B cell (primary cell): ENCODE measurements around the gene PAM. TPM values are rescaled to one million over a fixed set of nuclear protein-coding genes. Genes with fewer than 3 reads are reported as not detected.

Source experiments
- ATAC-seq: fragments of 200-7000 bp; cut with Tn5 transposase; one replicate; pipeline ENCODE4 v1.10.0; 2021; ENCODE audit warnings: low read depth, mild to moderate bottlenecking, moderate number of reproducible peaks, moderate library complexity
- CTCF ChIA-PET: fragments of 350-600 bp; sonication (Branson Sonifier 250); formaldehyde crosslinking; loops from one replicate; lab custom pipeline; 2021; ENCODE audit warnings: antibody characterized with exemption, inconsistent platforms; lab: Charles Lee
- POLR2A ChIA-PET: fragments of 350-600 bp; sonication (Branson Sonifier 250); formaldehyde crosslinking; loops from one replicate; lab custom pipeline; 2021; ENCODE audit warnings: antibody characterized with exemption; lab: Charles Lee
- DNase-seq: peaks from one replicate; pipeline ENCODE4 v3.0.0; 2013
- H2AFZ ChIP-seq: 2 replicates; pipeline ENCODE4 v1.6.1; 2012; ENCODE audit warnings: mild to moderate bottlenecking, low read depth, low read length; ENCODE audit not compliant: insufficient read depth, poor library complexity, severe bottlenecking
- H3K27ac ChIP-seq, 2 donors: 1 replicate in 1 of 2; 2 replicates in 1 of 2; pipeline ENCODE4 v1.5.1; 2012 to 2013; ENCODE audit warnings: low read length in 2 of 2, mild to moderate bottlenecking in 2 of 2, moderate library complexity in 1 of 2
- H3K27me3 ChIP-seq, 4 experiments: fragments of 200-600 bp in 1 of 4; sonication (generic) in 1 of 4; replicated peaks in 1 of 4; 1 replicate in 2 of 4; 2 replicates in 2 of 4; pipeline versions ENCODE4 v1.6.1 to v1.7.0; 2013 to 2016; ENCODE audit warnings: low read length in 3 of 4, mild to moderate bottlenecking in 2 of 4, mixed read lengths in 1 of 4, moderate library complexity in 1 of 4; ENCODE audit not compliant: insufficient read depth in 4 of 4, control insufficient read depth in 3 of 4; ENCODE audit errors: control extremely low read depth in 1 of 4
- H3K36me3 ChIP-seq, 2 experiments: replicated peaks in 1 of 2; 1 replicate in 1 of 2; 2 replicates in 1 of 2; pipeline versions ENCODE4 v1.6.1 to v1.7.1; 2013; ENCODE audit warnings: low read length in 1 of 2; ENCODE audit not compliant: insufficient read depth in 2 of 2, control insufficient read depth in 1 of 2; ENCODE audit errors: control extremely low read depth in 1 of 2, extremely low read depth in 1 of 2
- H3K4me1 ChIP-seq, 2 donors: fragments of 200-600 bp in 1 of 2; sonication (generic) in 1 of 2; 1 replicate in 1 of 2; 2 replicates in 1 of 2; pipeline versions ENCODE4 v1.5.1 to v1.6.1; 2013 to 2017; ENCODE audit warnings: low read length in 2 of 2; ENCODE audit not compliant: control insufficient read depth in 2 of 2, insufficient read depth in 2 of 2
- H3K4me2 ChIP-seq: replicated peaks from 2 replicates; pipeline ENCODE3; 2012; ENCODE audit warnings: mild to moderate bottlenecking, low read depth, low read length; ENCODE audit not compliant: poor library complexity, severe bottlenecking
- H3K4me3 ChIP-seq, 5 experiments: fragments of 200-600 bp in 1 of 5; sonication (generic) in 1 of 5; 1 replicate in 3 of 5; 2 replicates in 2 of 5; pipeline versions ENCODE4 v1.5.1 to v1.7.0; 2011 to 2016; ENCODE audit warnings: low read length in 4 of 5, mild to moderate bottlenecking in 4 of 5, low read depth in 2 of 5, control low read depth in 1 of 5, moderate library complexity in 1 of 5; ENCODE audit not compliant: insufficient read depth in 1 of 5; ENCODE audit errors: control extremely low read depth in 1 of 5, extremely low read depth in 1 of 5
- H3K79me2 ChIP-seq: fragments of 200-600 bp; sonication (generic); one replicate; pipeline ENCODE4 v1.6.0; 2016; ENCODE audit warnings: low read length; ENCODE audit not compliant: control insufficient read depth, insufficient read depth
- H3K9ac ChIP-seq: fragments of 200-600 bp; sonication (generic); 2 replicates; pipeline ENCODE4 v1.6.1; 2017; ENCODE audit warnings: mild to moderate bottlenecking, low read length, moderate library complexity
- H3K9me3 ChIP-seq, 3 donors: one replicate each; pipeline versions ENCODE4 v1.6.1 to v1.7.1; 2013; ENCODE audit warnings: low read length in 2 of 3; ENCODE audit not compliant: control insufficient read depth in 2 of 3, insufficient read depth in 1 of 3; ENCODE audit errors: control extremely low read depth in 1 of 3
- H4K20me1 ChIP-seq: 2 replicates; pipeline ENCODE4 v1.6.0; 2012; ENCODE audit warnings: mild to moderate bottlenecking, low read length; ENCODE audit not compliant: insufficient read depth, control insufficient read depth, poor library complexity, severe bottlenecking
- H3K27ac Mint-ChIP-seq: one replicate; pipeline ENCODE4 v1.8.0; 2021; ENCODE audit warnings: mixed read lengths
- H3K27me3 Mint-ChIP-seq: one replicate; pipeline ENCODE4 v1.8.0; 2021; ENCODE audit warnings: mixed read lengths
- H3K4me1 Mint-ChIP-seq: one replicate; pipeline ENCODE4 v1.8.0; 2021; ENCODE audit warnings: mixed read lengths
- H3K4me3 Mint-ChIP-seq: one replicate; pipeline ENCODE4 v1.8.0; 2021; ENCODE audit warnings: mixed read lengths
- H3K9me3 Mint-ChIP-seq: one replicate; pipeline ENCODE4 v1.8.0; 2022; ENCODE audit warnings: mixed read lengths; ENCODE audit not compliant: insufficient read depth
- CTCF ChIP-seq: fragments of 200-600 bp; IDR thresholded peaks from one replicate; pipeline ENCODE4 v1.8.0; 2022; ENCODE audit warnings: antibody characterized with exemption, mild to moderate bottlenecking
- EZH2 ChIP-seq: IDR thresholded peaks from 2 replicates; pipeline ENCODE4 v1.6.1; 2012; ENCODE audit warnings: borderline replicate concordance, low read depth, mild to moderate bottlenecking, moderate library complexity, low read length; ENCODE audit not compliant: insufficient read depth, poor library complexity, severe bottlenecking
- WGBS: methylation state at CpG from one replicate; pipeline ENCODE4 v1.1.5; 2013; ENCODE audit warnings: missing lambda C conversion rate; ENCODE audit not compliant: insufficient coverage; 5-methylcytosine and 5-hydroxymethylcytosine counted together
- intact Hi-C: fragments of 100-400 bp; cut with micrococcal nuclease; formaldehyde crosslinking; loops from one replicate; pipeline ENCODE4 v1.10.0; 2022
- polyA plus RNA-seq: library from polyadenylated mRNA; depleted of rRNA; stranded (reverse); fragments of >200 nt; gene quantifications from 2 replicates; pipeline ENCODE4 v1.2.3, GENCODE V29; 2012
- total RNA-seq, 2 donors: library from RNA; stranded (reverse); fragments of 120-200 nt in 1 of 2; gene quantifications; 1 replicate in 1 of 2; 2 replicates in 1 of 2; pipeline versions ENCODE4 v1.2.3 to v1.2.4, GENCODE V29; 2013 to 2022

Gene PAM
- total and polyA plus RNA-seq, 2 donors (not counting 1 experiment from before 2014, with no cell fraction given) = 1.00 to 34.8 TPM

GRCh38 chr5:102857076-102857818 is 102.1 kb downstream of the PAM start:
- CTCF ChIA-PET = interaction anchor here (0.6 kb wide), 1 partner anchor 118 kb away, joined by 3 read pairs; no protein-coding TSS in a partner anchor
- 96% methylated on average over 6 of the region's 6 CpGs for WGBS
- intact Hi-C loops = no loop called here
- no peak overlapping the region for H3K4me2 ChIP-seq
- no peak overlapping the region for H2AFZ ChIP-seq
- peaks cover 1% of the 10 kb centered on the region for H3K4me1 Mint-ChIP-seq
- TF ChIP-seq EZH2 (no peak), CTCF (no peak)
- H3K9ac ChIP-seq = no peak overlapping the region
- no peak overlapping the region for H3K27ac Mint-ChIP-seq
- POLR2A ChIA-PET = no interaction called here
- H4K20me1 ChIP-seq = no peaks in the 10 kb centered on the region
- no peak for DNase-seq
- H3K27me3 ChIP-seq = no peaks in the 10 kb centered on the region
- no peaks in the 10 kb centered on the region for H3K9me3 ChIP-seq
- no peaks in the 10 kb centered on the region for H3K4me1 ChIP-seq
- H3K36me3 ChIP-seq = no peaks in the 10 kb centered on the region
- no peaks in the 10 kb centered on the region for H3K9me3 Mint-ChIP-seq
- H3K27me3 Mint-ChIP-seq = peaks cover 3% of the 10 kb centered on the region
- H3K27ac ChIP-seq = no peak overlapping the region
- no peak for ATAC-seq
- H3K4me3 ChIP-seq = no peak overlapping the region
- no peak overlapping the region for H3K4me3 Mint-ChIP-seq
- no peaks in the 10 kb centered on the region for H3K79me2 ChIP-seq

- Histone ChIP-seq H4K20me1 (no peaks in the 10 kb centered on the region), H3K27ac (no peak overlapping the region), H3K9ac (no peak overlapping the region), H3K4me3 (no peak overlapping the region), H3K79me2 (no peaks in the 10 kb centered on the region), H3K36me3 (no peaks in the 10 kb centered on the region), H3K4me2 (no peak overlapping the region), H2AFZ (no peak overlapping the region), H3K9me3 (no peaks in the 10 kb centered on the region), H3K27me3 (no peaks in the 10 kb centered on the region), H3K4me1 (no peaks in the 10 kb centered on the region)
- peaks cover 3% of the 10 kb centered on the region for H3K27me3 Mint-ChIP-seq
- CTCF ChIA-PET = interaction anchor here (0.6 kb wide), 1 partner anchor 119 kb away, joined by 3 read pairs; no protein-coding TSS in a partner anchor
- H3K9me3 Mint-ChIP-seq = no peaks in the 10 kb centered on the region
- H3K4me3 Mint-ChIP-seq = no peak overlapping the region
- peaks cover 1% of the 10 kb centered on the region for H3K4me1 Mint-ChIP-seq
- ATAC-seq = no peak
- intact Hi-C loops = no loop called here
- H3K27ac Mint-ChIP-seq = no peak overlapping the region
- POLR2A ChIA-PET = no interaction called here
- no CpG with 5 or more reads among the region's 1 CpG for WGBS
- no peak for DNase-seq
- TF ChIP-seq EZH2 = no peak
- no peak for TF ChIP-seq CTCF
These were observed 103.1 kb downstream of the PAM start for GRCh38 chr5:102858221-102858620.
